Keratinocyte (primary cell): ENCODE measurements around the gene MUS81. TPM values are rescaled to one million over a fixed set of nuclear protein-coding genes. Genes with fewer than 3 reads are reported as not detected.

Source experiments
- DNase-seq: peaks from one replicate; pipeline ENCODE4 v3.0.0-alpha.2; 2011; ENCODE audit warnings: low read depth, missing footprints, low spot score
- FAIRE-seq: peaks from 2 replicates; lab custom pipeline; 2011; peaks lifted over from hg19 to GRCh38; lab: Jason Lieb, UNC
- H2AFZ ChIP-seq: 2 replicates; pipeline ENCODE4 v1.6.0; 2012; ENCODE audit warnings: low read length, control low read depth, inconsistent platforms; ENCODE audit not compliant: control insufficient read depth
- H3K27ac ChIP-seq: 2 replicates; pipeline ENCODE4 v1.5.1; 2011; ENCODE audit warnings: low read length; ENCODE audit not compliant: control insufficient read depth, insufficient read depth
- H3K27me3 ChIP-seq: 3 replicates; pipeline ENCODE4 v1.6.0; 2011; ENCODE audit warnings: low read length; ENCODE audit not compliant: control insufficient read depth, insufficient read depth; ENCODE audit errors: extremely low read depth
- H3K36me3 ChIP-seq, 2 experiments: 2 replicates in 1 of 2; 3 replicates in 1 of 2; pipeline ENCODE4 v1.5.1; 2011; ENCODE audit warnings: low read length in 2 of 2, mild to moderate bottlenecking in 1 of 2; ENCODE audit not compliant: control insufficient read depth in 2 of 2, insufficient read depth in 2 of 2; ENCODE audit errors: extremely low read depth in 1 of 2
- H3K4me1 ChIP-seq: 3 replicates; pipeline ENCODE4 v1.5.1; 2011; ENCODE audit warnings: low read length; ENCODE audit not compliant: control insufficient read depth, insufficient read depth; ENCODE audit errors: extremely low read depth
- H3K4me2 ChIP-seq: 3 replicates; pipeline ENCODE4 v1.6.0; 2011; ENCODE audit warnings: low read depth, low read length; ENCODE audit not compliant: control insufficient read depth, insufficient read depth; ENCODE audit errors: extremely low read depth
- H3K4me3 ChIP-seq, 3 experiments: fragments of 200-600 bp in 1 of 3; sonication (generic) in 1 of 3; 2 replicates in 2 of 3; 3 replicates in 1 of 3; pipeline ENCODE4 v1.5.1; 2011 to 2016; ENCODE audit warnings: low read length in 3 of 3, mild to moderate bottlenecking in 3 of 3, control low read depth in 2 of 3, inconsistent platforms in 1 of 3, low read depth in 1 of 3, mixed read lengths in 1 of 3, mixed run types in 1 of 3, moderate library complexity in 1 of 3; ENCODE audit not compliant: control insufficient read depth in 2 of 3, insufficient read depth in 2 of 3; ENCODE audit errors: extremely low read depth in 1 of 3
- H3K79me2 ChIP-seq: 2 replicates; pipeline ENCODE4 v1.6.0; 2012; ENCODE audit warnings: low read length; ENCODE audit not compliant: control insufficient read depth, insufficient read depth
- H3K9ac ChIP-seq: 3 replicates; pipeline ENCODE4 v1.6.0; 2011; ENCODE audit warnings: low read length; ENCODE audit not compliant: control insufficient read depth, insufficient read depth; ENCODE audit errors: extremely low read depth
- H3K9me1 ChIP-seq: 3 replicates; pipeline ENCODE4 v1.6.0; 2011; ENCODE audit warnings: low read length; ENCODE audit not compliant: control insufficient read depth, insufficient read depth; ENCODE audit errors: extremely low read depth
- H3K9me3 ChIP-seq: 2 replicates; pipeline ENCODE4 v1.5.1; 2012; ENCODE audit warnings: low read depth, low read length; ENCODE audit not compliant: control insufficient read depth
- H4K20me1 ChIP-seq: 3 replicates; pipeline ENCODE4 v1.6.0; 2011; ENCODE audit warnings: low read length; ENCODE audit not compliant: control insufficient read depth, insufficient read depth; ENCODE audit errors: extremely low read depth
- EZH2 ChIP-seq: IDR thresholded peaks from one replicate; pipeline ENCODE4 v1.6.1; 2012; ENCODE audit warnings: inconsistent platforms, mild to moderate bottlenecking, low read length, moderate library complexity
- dilution Hi-C: fragments of 300-500 bp; cut with MboI; formaldehyde crosslinking; loops from one replicate; pipeline ENCODE4 v1.7.0; 2020; ENCODE audit warnings: low sequenced_read_pairs; ENCODE audit not compliant: extremely low pct_ligation_motif_present
- polyA plus RNA-seq, 5 experiments: library from polyadenylated mRNA; depleted of rRNA in 3 of 5; stranded (reverse) in 3 of 5; stranded (forward) in 1 of 5; unstranded in 1 of 5; fragments of >200 nt; gene quantifications; 1 replicate in 1 of 5; 2 replicates in 3 of 5; 3 replicates in 1 of 5; pipeline versions ENCODE4 v1.2.1 to v1.2.3, GENCODE V29; 2011 to 2012; ENCODE audit warnings: missing spikeins in 2 of 5, low read depth in 1 of 5, low replicate concordance in 1 of 5
- TF ChIP-seq, protein P1 (sequence below), 3 experiments: IDR thresholded peaks in 1 of 3; conservative IDR thresholded peaks in 1 of 3; optimal IDR thresholded peaks in 1 of 3; 2 replicates in 2 of 3; 3 replicates in 1 of 3; pipeline versions ENCODE3 to v1.5.1; 2011; ENCODE audit warnings: low read length in 3 of 3, mild to moderate bottlenecking in 3 of 3, moderate library complexity in 2 of 3, control low read depth in 1 of 3, inconsistent platforms in 1 of 3; ENCODE audit not compliant: insufficient read depth in 2 of 3; ENCODE audit errors: extremely low read depth in 1 of 3

MUS81 gene
- polyA plus RNA-seq, 1 donor (not counting 4 experiments of a cell fraction or from before 2014, with no cell fraction given): 28.0 TPM

DNA sequence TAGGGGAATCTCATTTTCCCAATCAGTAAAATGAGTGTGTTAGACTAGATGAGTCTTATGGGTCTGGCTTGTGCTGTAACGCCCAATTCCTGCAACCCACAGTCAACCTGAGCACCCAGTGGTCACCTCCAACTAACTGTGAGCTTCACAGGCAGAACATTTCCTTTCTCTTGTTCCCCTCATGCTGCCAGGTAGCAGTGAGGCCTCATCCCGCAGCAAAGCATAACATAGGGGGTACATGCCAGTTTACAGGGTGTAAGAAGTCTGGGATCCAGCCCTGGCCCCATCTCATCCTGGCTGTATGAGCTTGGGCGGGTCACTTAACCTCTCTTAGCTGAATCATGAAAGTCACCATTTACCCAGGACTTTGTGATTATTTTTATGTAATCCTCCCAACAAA lies 8.7 kb downstream of the MUS81 start:
- no peaks in the 10 kb centered on the region for H3K4me1 ChIP-seq
- H3K27me3 ChIP-seq: no peaks in the 10 kb centered on the region
- dilution Hi-C loops: no loop called here
- no peak for TF ChIP-seq EZH2
- TF ChIP-seq, protein P1, sequence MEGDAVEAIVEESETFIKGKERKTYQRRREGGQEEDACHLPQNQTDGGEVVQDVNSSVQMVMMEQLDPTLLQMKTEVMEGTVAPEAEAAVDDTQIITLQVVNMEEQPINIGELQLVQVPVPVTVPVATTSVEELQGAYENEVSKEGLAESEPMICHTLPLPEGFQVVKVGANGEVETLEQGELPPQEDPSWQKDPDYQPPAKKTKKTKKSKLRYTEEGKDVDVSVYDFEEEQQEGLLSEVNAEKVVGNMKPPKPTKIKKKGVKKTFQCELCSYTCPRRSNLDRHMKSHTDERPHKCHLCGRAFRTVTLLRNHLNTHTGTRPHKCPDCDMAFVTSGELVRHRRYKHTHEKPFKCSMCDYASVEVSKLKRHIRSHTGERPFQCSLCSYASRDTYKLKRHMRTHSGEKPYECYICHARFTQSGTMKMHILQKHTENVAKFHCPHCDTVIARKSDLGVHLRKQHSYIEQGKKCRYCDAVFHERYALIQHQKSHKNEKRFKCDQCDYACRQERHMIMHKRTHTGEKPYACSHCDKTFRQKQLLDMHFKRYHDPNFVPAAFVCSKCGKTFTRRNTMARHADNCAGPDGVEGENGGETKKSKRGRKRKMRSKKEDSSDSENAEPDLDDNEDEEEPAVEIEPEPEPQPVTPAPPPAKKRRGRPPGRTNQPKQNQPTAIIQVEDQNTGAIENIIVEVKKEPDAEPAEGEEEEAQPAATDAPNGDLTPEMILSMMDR (optimal IDR thresholded peaks at IDR 0.05 in 1 of 3, IDR thresholded peaks at IDR 0.05 in 1 of 3, conservative IDR thresholded peaks at IDR 0.05 in 1 of 3; ENCODE audit: extremely low read depth in 1 of 3, insufficient read depth in 2 of 3, low read length in 3 of 3): no peak
- no peaks in the 10 kb centered on the region for H3K9me1 ChIP-seq
- H3K9ac ChIP-seq: no peak overlapping the region
- H4K20me1 ChIP-seq: no peaks in the 10 kb centered on the region
- no peak overlapping the region for H3K4me3 ChIP-seq
- no peak overlapping the region for H3K4me2 ChIP-seq
- FAIRE-seq (no peak), DNase-seq (no peak)
- no peak overlapping the region for H3K27ac ChIP-seq
- no peaks in the 10 kb centered on the region for H3K79me2 ChIP-seq
- H2AFZ ChIP-seq: no peak overlapping the region
- H3K9me3 ChIP-seq: no peaks in the 10 kb centered on the region
- H3K36me3 ChIP-seq: peaks cover 19 to 28% of the 10 kb centered on the region in 2 experiments

- Histone ChIP-seq H3K9me1 (no peaks in the 10 kb centered on the region), H2AFZ (no peak overlapping the region), H3K4me2 (no peak overlapping the region), H3K36me3 (peaks cover 11 to 20% of the 10 kb centered on the region in 2 experiments), H3K4me3 (no peak overlapping the region), H3K27ac (no peak overlapping the region), H3K27me3 (no peaks in the 10 kb centered on the region), H4K20me1 (no peaks in the 10 kb centered on the region), H3K79me2 (no peaks in the 10 kb centered on the region), H3K9me3 (no peaks in the 10 kb centered on the region), H3K4me1 (no peaks in the 10 kb centered on the region), H3K9ac (no peak overlapping the region)
- dilution Hi-C loops: no loop called here
- FAIRE-seq: no peak
- DNase-seq: no peak
- TF ChIP-seq, protein P1 (optimal IDR thresholded peaks at IDR 0.05 in 1 of 3, IDR thresholded peaks at IDR 0.05 in 1 of 3, conservative IDR thresholded peaks at IDR 0.05 in 1 of 3; ENCODE audit: extremely low read depth in 1 of 3, insufficient read depth in 2 of 3, low read length in 3 of 3): no peak
- no peak for TF ChIP-seq EZH2
Measured at GRCh38 chr11:65869643-65870306, 9.5 kb downstream of the MUS81 start.
